Astrocyte (in vitro differentiated cells and primary cell): ENCODE results near the gene HNRNPF. TPM values are rescaled to one million over a fixed set of nuclear protein-coding genes. Genes with fewer than 3 reads are reported as not detected.

Experiments used
- DNase-seq: peaks from one replicate; pipeline ENCODE4 v3.0.0-alpha.2; 2010; ENCODE audit warnings: low read depth
- FAIRE-seq: peaks from 2 replicates; lab custom pipeline; 2011; peaks lifted over from hg19 to GRCh38; lab: Jason Lieb, UNC
- H2AFZ ChIP-seq: 2 replicates; pipeline ENCODE4 v1.6.0; 2012; ENCODE audit warnings: low read depth, low read length, inconsistent platforms
- H3K27ac ChIP-seq: 2 replicates; pipeline ENCODE4 v1.5.1; 2011; ENCODE audit warnings: low read depth, low read length, inconsistent platforms
- H3K27me3 ChIP-seq: 2 replicates; pipeline ENCODE4 v1.6.0; 2011; ENCODE audit warnings: low read length, inconsistent platforms; ENCODE audit not compliant: insufficient read depth
- H3K36me3 ChIP-seq: 2 replicates; pipeline ENCODE4 v1.5.1; 2011; ENCODE audit warnings: low read length, inconsistent platforms; ENCODE audit not compliant: insufficient read depth
- H3K4me1 ChIP-seq: 2 replicates; pipeline ENCODE4 v1.5.1; 2011; ENCODE audit warnings: low read length, inconsistent platforms; ENCODE audit not compliant: insufficient read depth
- H3K4me2 ChIP-seq: 2 replicates; pipeline ENCODE4 v1.6.0; 2012; ENCODE audit warnings: low read length, inconsistent platforms
- H3K4me3 ChIP-seq: 2 replicates; pipeline ENCODE4 v1.5.1; 2011; ENCODE audit warnings: low read depth, mild to moderate bottlenecking, low read length, inconsistent platforms; ENCODE audit not compliant: insufficient read depth
- H3K79me2 ChIP-seq: 2 replicates; pipeline ENCODE4 v1.6.0; 2012; ENCODE audit warnings: mild to moderate bottlenecking, low read length, inconsistent platforms; ENCODE audit not compliant: insufficient read depth
- H3K9ac ChIP-seq: 2 replicates; pipeline ENCODE4 v1.6.0; 2012; ENCODE audit warnings: mild to moderate bottlenecking, low read length, inconsistent platforms
- H3K9me3 ChIP-seq: 2 replicates; pipeline ENCODE4 v1.5.1; 2012; ENCODE audit warnings: low read depth, mild to moderate bottlenecking, low read length, inconsistent platforms; ENCODE audit not compliant: insufficient read depth
- H4K20me1 ChIP-seq: 2 replicates; pipeline ENCODE4 v1.6.0; 2012; ENCODE audit warnings: low read length, inconsistent platforms; ENCODE audit not compliant: insufficient read depth
- H3K27ac Mint-ChIP-seq: one replicate; pipeline ENCODE4 v1.8.0; 2021; ENCODE audit warnings: mild to moderate bottlenecking, mixed read lengths; ENCODE audit not compliant: unreplicated experiment
- H3K27me3 Mint-ChIP-seq: one replicate; pipeline ENCODE4 v1.8.0; 2021; ENCODE audit warnings: low read depth, mixed read lengths; ENCODE audit not compliant: unreplicated experiment
- H3K36me3 Mint-ChIP-seq: one replicate; pipeline ENCODE4 v1.8.0; 2021; ENCODE audit warnings: low read depth, mixed read lengths; ENCODE audit not compliant: unreplicated experiment
- H3K4me1 Mint-ChIP-seq: one replicate; pipeline ENCODE4 v1.8.0; 2021; ENCODE audit warnings: low read depth, mixed read lengths; ENCODE audit not compliant: unreplicated experiment
- H3K4me3 Mint-ChIP-seq: one replicate; pipeline ENCODE4 v1.8.0; 2021; ENCODE audit warnings: mild to moderate bottlenecking, moderate library complexity, mixed read lengths; ENCODE audit not compliant: unreplicated experiment
- H3K9me3 Mint-ChIP-seq: one replicate; pipeline ENCODE4 v1.8.0; 2021; ENCODE audit warnings: mild to moderate bottlenecking, mixed read lengths; ENCODE audit not compliant: unreplicated experiment
- CTCF ChIP-seq: IDR thresholded peaks from 2 replicates; pipeline ENCODE4 v1.5.1; 2011; ENCODE audit warnings: low read depth, mild to moderate bottlenecking, inconsistent platforms, low read length, moderate library complexity; ENCODE audit not compliant: insufficient read depth
- EZH2 ChIP-seq: IDR thresholded peaks from 2 replicates; pipeline ENCODE4 v1.6.1; 2012; ENCODE audit warnings: mild to moderate bottlenecking, low read length, inconsistent platforms; ENCODE audit not compliant: insufficient read depth
- total RNA-seq: library from RNA; stranded (reverse); gene quantifications from 2 replicates; pipeline ENCODE4 v1.2.1, GENCODE V29; 2021

The HNRNPF gene
- total RNA-seq, 1 donor from 2014 or later, result 151 TPM

- H3K36me3 ChIP-seq, result peaks cover 44% of the 10 kb centered on the region
- TF ChIP-seq CTCF (no peak), EZH2 (no peak)
- H3K4me1 ChIP-seq, result peaks cover 17% of the 10 kb centered on the region
- no peak overlapping the region for H2AFZ ChIP-seq
- no peak overlapping the region for H3K4me2 ChIP-seq
- Mint-ChIP-seq H3K36me3 (peaks cover 17% of the 10 kb centered on the region), H3K4me3 (peak overlapping the region; percentile 30), H3K9me3 (no peaks in the 10 kb centered on the region), H3K27ac (no peak overlapping the region), H3K4me1 (peaks cover 16% of the 10 kb centered on the region), H3K27me3 (no peaks in the 10 kb centered on the region)
- H3K4me3 ChIP-seq, result no peak overlapping the region
- no peak overlapping the region for H3K9ac ChIP-seq
- H3K79me2 ChIP-seq, result peaks cover 94% of the 10 kb centered on the region
- peaks cover 91% of the 10 kb centered on the region for H4K20me1 ChIP-seq
- no peaks in the 10 kb centered on the region for H3K9me3 ChIP-seq
- FAIRE-seq, result no peak
- no peak for DNase-seq
- no peaks in the 10 kb centered on the region for H3K27me3 ChIP-seq
- H3K27ac ChIP-seq, result no peak overlapping the region
Measured at GRCh38 chr10:43392748-43393147, 16.2 kb downstream of the HNRNPF start.

- Histone ChIP-seq H4K20me1 (peaks cover 99% of the 10 kb centered on the region), H3K36me3 (peaks cover 56% of the 10 kb centered on the region), H3K27ac (no peak overlapping the region), H3K9ac (no peak overlapping the region), H3K79me2 (peaks cover 86% of the 10 kb centered on the region), H3K4me3 (no peak overlapping the region), H2AFZ (no peak overlapping the region), H3K27me3 (no peaks in the 10 kb centered on the region), H3K9me3 (no peaks in the 10 kb centered on the region), H3K4me2 (no peak overlapping the region), H3K4me1 (peaks cover 13% of the 10 kb centered on the region)
- TF ChIP-seq CTCF (no peak), EZH2 (no peak)
- peaks cover 14% of the 10 kb centered on the region for H3K4me1 Mint-ChIP-seq
- H3K9me3 Mint-ChIP-seq, result no peaks in the 10 kb centered on the region
- H3K27ac Mint-ChIP-seq, result no peak overlapping the region
- H3K27me3 Mint-ChIP-seq, result no peaks in the 10 kb centered on the region
- H3K36me3 Mint-ChIP-seq, result peaks cover 23% of the 10 kb centered on the region
- FAIRE-seq, result no peak
- H3K4me3 Mint-ChIP-seq, result no peak overlapping the region
- DNase-seq, result no peak
Measured at GRCh38 chr10:43391496-43391895, 17.5 kb downstream of the HNRNPF start.

- peak; percentile 16 for DNase-seq
- no peak overlapping the region for H3K27ac Mint-ChIP-seq
Measured at GRCh38 chr10:43390759-43391158, 18.2 kb downstream of the HNRNPF start.

More at GRCh38 chr10:43390759-43391158, 18.2 kb downstream of the HNRNPF start:
- no peak overlapping the region for H3K4me3 ChIP-seq
- Mint-ChIP-seq H3K27me3 (no peaks in the 10 kb centered on the region), H3K36me3 (peaks cover 23% of the 10 kb centered on the region), H3K4me1 (peaks cover 14% of the 10 kb centered on the region), H3K4me3 (no peak overlapping the region), H3K9me3 (no peaks in the 10 kb centered on the region)
- peaks cover 96% of the 10 kb centered on the region for H4K20me1 ChIP-seq
- H3K36me3 ChIP-seq, result peaks cover 58% of the 10 kb centered on the region
- H3K9me3 ChIP-seq, result no peaks in the 10 kb centered on the region
- H3K27ac ChIP-seq, result no peak overlapping the region
- peaks cover 79% of the 10 kb centered on the region for H3K79me2 ChIP-seq
- FAIRE-seq, result no peak
- no peak overlapping the region for H3K4me2 ChIP-seq
- no peak overlapping the region for H2AFZ ChIP-seq
- H3K9ac ChIP-seq, result peak overlapping the region; percentile 15
- no peak for TF ChIP-seq EZH2
- peak; percentile 49 for TF ChIP-seq CTCF
- peaks cover 6% of the 10 kb centered on the region for H3K4me1 ChIP-seq
- H3K27me3 ChIP-seq, result no peaks in the 10 kb centered on the region
